Calu3 (cell line): ENCODE data around the gene PNPLA5. TPM values are rescaled to one million over a fixed set of nuclear protein-coding genes. Genes with fewer than 3 reads are reported as not detected.

Experiments used
- BruUV-seq: library from RNA; stranded (reverse); fragments of 400-500 nt; replicated peaks from 2 replicates; lab custom pipeline; 2021; lab: Mats Ljungman, UMichigan
- CTCF ChIA-PET: fragments of 300-600 bp; sonication (Branson Sonifier 250); formaldehyde crosslinking; loops from one replicate; lab custom pipeline; 2022; ENCODE audit warnings: antibody characterized with exemption; lab: Charles Lee
- DNase-seq: peaks from one replicate; pipeline ENCODE4 v3.0.0; 2022
- H3K27ac Mint-ChIP-seq: one replicate; pipeline ENCODE4 v1.8.0; 2022; ENCODE audit warnings: mixed read lengths; ENCODE audit not compliant: unreplicated experiment
- H3K27me3 Mint-ChIP-seq: one replicate; pipeline ENCODE4 v1.8.0; 2022; ENCODE audit warnings: mixed read lengths; ENCODE audit not compliant: unreplicated experiment
- H3K36me3 Mint-ChIP-seq: one replicate; pipeline ENCODE4 v1.8.0; 2022; ENCODE audit warnings: mild to moderate bottlenecking, moderate library complexity, mixed read lengths; ENCODE audit not compliant: insufficient read depth, unreplicated experiment
- H3K4me1 Mint-ChIP-seq: one replicate; pipeline ENCODE4 v1.8.0; 2022; ENCODE audit warnings: mild to moderate bottlenecking, low read depth, mixed read lengths; ENCODE audit not compliant: unreplicated experiment
- H3K4me3 Mint-ChIP-seq: one replicate; pipeline ENCODE4 v1.8.0; 2022; ENCODE audit warnings: mild to moderate bottlenecking, low read depth, moderate library complexity, mixed read lengths; ENCODE audit not compliant: unreplicated experiment
- H3K9me3 Mint-ChIP-seq: one replicate; pipeline ENCODE4 v1.8.0; 2022; ENCODE audit warnings: low read depth, mixed read lengths; ENCODE audit not compliant: unreplicated experiment
- CTCF ChIP-seq: fragments of 200-600 bp; IDR thresholded peaks from one replicate; pipeline ENCODE4 v1.8.0; 2022; ENCODE audit warnings: antibody characterized with exemption; ENCODE audit not compliant: unreplicated experiment
- intact Hi-C: fragments of 100-400 bp; cut with micrococcal nuclease; formaldehyde crosslinking; loops from one replicate; pipeline ENCODE4 v1.10.0; 2022; ENCODE audit not compliant: unreplicated experiment
- total RNA-seq: library from RNA; stranded (reverse); gene quantifications from 2 replicates; pipeline ENCODE4 v1.2.3, GENCODE V29; 2022

PNPLA5 gene
- total RNA-seq, 1 experiment from 2014 or later: not detected

GRCh38 chr22:43838571-43839307 lies 53.1 kb downstream of the PNPLA5 start:
- Mint-ChIP-seq H3K27me3 (no peaks in the 10 kb centered on the region), H3K27ac (no peak overlapping the region), H3K36me3 (no peaks in the 10 kb centered on the region), H3K4me1 (no peaks in the 10 kb centered on the region), H3K4me3 (no peak overlapping the region), H3K9me3 (no peaks in the 10 kb centered on the region)
- no TSS peak for BruUV-seq
- no peak for DNase-seq
- no peak for TF ChIP-seq CTCF
- CTCF ChIA-PET: no interaction called here
- intact Hi-C loops: no loop called here

- no peaks in the 10 kb centered on the region for H3K36me3 Mint-ChIP-seq
- no peaks in the 10 kb centered on the region for H3K27me3 Mint-ChIP-seq
These were observed 53.7 kb downstream of the PNPLA5 start for GRCh38 chr22:43838161-43838560.

GRCh38 chr22:43837666-43838065 lies 54.1 kb downstream of the PNPLA5 start:
- H3K36me3 Mint-ChIP-seq: no peaks in the 10 kb centered on the region
- TF ChIP-seq CTCF: no peak
- BruUV-seq: no TSS peak
- no peaks in the 10 kb centered on the region for H3K27me3 Mint-ChIP-seq
- no peak for DNase-seq
- H3K27ac Mint-ChIP-seq: no peak overlapping the region
- H3K4me1 Mint-ChIP-seq: no peaks in the 10 kb centered on the region
- no peaks in the 10 kb centered on the region for H3K9me3 Mint-ChIP-seq
- no peak overlapping the region for H3K4me3 Mint-ChIP-seq
- intact Hi-C loops: no loop called here
- CTCF ChIA-PET: no interaction called here

More at GRCh38 chr22:43838161-43838560, 53.7 kb downstream of the PNPLA5 start:
- Mint-ChIP-seq H3K4me3 (no peak overlapping the region), H3K4me1 (no peaks in the 10 kb centered on the region), H3K9me3 (no peaks in the 10 kb centered on the region), H3K27ac (no peak overlapping the region)
- CTCF ChIA-PET: no interaction called here
- BruUV-seq: no TSS peak
- no peak for DNase-seq
- TF ChIP-seq CTCF: no peak
- intact Hi-C loops: no loop called here

GRCh38 chr22:43835736-43836135 lies 56.1 kb downstream of the PNPLA5 start:
- H3K4me1 Mint-ChIP-seq: no peaks in the 10 kb centered on the region
- CTCF ChIA-PET: interaction anchor here (0.5 kb wide), 1 partner anchor 9 kb away, joined by 6 read pairs; no protein-coding TSS in a partner anchor
- BruUV-seq: no TSS peak

More at GRCh38 chr22:43835736-43836135, 56.1 kb downstream of the PNPLA5 start:
- H3K9me3 Mint-ChIP-seq: no peaks in the 10 kb centered on the region
- H3K27me3 Mint-ChIP-seq: no peaks in the 10 kb centered on the region
- no peak for DNase-seq
- intact Hi-C loops: no loop called here
- no peaks in the 10 kb centered on the region for H3K36me3 Mint-ChIP-seq
- TF ChIP-seq CTCF: no peak
- no peak overlapping the region for H3K4me3 Mint-ChIP-seq
- no peak overlapping the region for H3K27ac Mint-ChIP-seq
